ENCODE results near the gene SND1.

- no peak for TF ChIP-seq EP300 (IDR thresholded peaks at IDR 0.05; ENCODE audit: borderline replicate concordance)
- no peak for TF ChIP-seq REST (IDR thresholded peaks at IDR 0.05; ENCODE audit: low read depth)
- TF ChIP-seq RAD21 (IDR thresholded peaks at IDR 0.05; ENCODE audit: low read depth), result no peak
- no peak for TF ChIP-seq YY1 (IDR thresholded peaks at IDR 0.05; ENCODE audit: low read depth)
- TF ChIP-seq TAF1 (IDR thresholded peaks at IDR 0.05; ENCODE audit: low read depth), result no peak
These were observed 461.8 kb downstream of the SND1 start for GRCh38 chr7:128113839-128114238.

Measured in Ishikawa (cell line).